IPS-11a (cell line): ENCODE data around the gene TAGLN.
"Not testable (repeated sequence)": the region's sequence is repeated elsewhere in the genome, so short reads cannot be mapped to it uniquely, and the experiment has no call there.

Source experiments
- H3K4me3 ChIP-seq: one replicate; pipeline ENCODE4 v1.5.1; 2013; ENCODE audit warnings: low read depth, low read length, control low read depth

Gene TAGLN

GRCh38 chr11:117180661-117181585, 18.2 kb upstream of the TAGLN start:
- H3K4me3 ChIP-seq: no peak overlapping the region

DNA sequence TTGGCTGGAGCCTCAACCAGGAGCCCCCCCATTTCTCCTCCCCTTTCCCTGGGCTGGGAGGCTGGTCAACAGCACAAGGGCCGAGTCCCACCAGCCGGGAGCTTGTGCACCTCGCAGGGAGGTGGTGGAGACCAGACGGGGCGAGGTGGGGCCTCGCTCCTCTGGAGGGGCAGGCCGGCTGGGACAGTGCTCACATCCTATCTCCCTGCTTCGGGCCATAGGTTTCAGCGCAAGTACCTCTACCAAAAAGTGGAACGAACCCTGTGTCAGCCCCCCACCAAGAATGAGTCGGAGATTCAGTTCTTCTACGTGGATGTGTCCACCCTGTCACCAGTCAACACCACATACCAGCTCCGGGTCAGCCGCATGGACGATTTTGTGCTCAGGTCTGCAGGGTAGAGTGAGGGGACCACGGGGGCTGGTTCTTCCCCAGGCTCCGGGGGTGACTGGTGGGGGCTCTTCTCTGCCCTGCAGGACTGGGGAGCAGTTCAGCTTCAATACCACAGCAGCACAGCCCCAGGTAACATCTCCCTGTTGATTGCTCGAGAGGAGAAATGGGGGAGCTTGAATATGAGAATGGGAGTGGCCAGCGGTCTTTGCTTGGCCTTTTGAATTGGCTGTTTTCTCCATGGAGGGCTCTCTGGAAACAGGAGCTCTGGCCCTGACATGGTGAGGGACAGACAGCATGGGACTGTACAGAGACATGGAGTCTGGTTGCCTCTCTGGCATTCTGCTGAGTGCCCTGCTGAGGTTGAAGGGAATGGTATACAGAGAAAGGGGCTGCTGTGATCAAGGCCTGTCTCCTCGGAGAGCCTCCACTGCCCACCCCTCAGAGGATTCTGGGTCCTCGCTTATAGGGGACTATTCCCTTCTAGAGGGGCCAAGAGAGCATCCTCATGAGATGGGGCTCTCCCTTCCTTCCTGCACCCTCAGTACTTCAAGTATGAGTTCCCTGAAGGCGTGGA, 17.3 kb upstream of the TAGLN start:
- H3K4me3 ChIP-seq: no peak overlapping the region

DNA sequence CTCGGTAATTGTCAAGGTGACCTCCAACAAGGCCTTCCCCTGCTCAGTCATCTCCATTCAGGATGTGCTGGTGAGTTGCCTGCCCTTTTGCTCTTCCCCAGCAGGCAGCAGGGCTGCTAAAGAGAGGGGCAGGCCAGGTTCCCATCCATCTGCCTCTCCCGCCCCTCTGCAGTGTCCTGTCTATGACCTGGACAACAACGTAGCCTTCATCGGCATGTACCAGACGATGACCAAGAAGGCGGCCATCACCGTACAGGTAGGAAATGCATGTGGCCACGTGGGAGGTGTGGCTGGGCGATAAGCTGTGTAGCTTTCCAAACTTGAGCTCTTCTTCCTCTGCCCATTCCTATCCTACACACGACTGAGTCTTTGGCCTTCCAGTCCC, 16.6 kb upstream of the TAGLN start:
- no peak overlapping the region for H3K4me3 ChIP-seq

DNA sequence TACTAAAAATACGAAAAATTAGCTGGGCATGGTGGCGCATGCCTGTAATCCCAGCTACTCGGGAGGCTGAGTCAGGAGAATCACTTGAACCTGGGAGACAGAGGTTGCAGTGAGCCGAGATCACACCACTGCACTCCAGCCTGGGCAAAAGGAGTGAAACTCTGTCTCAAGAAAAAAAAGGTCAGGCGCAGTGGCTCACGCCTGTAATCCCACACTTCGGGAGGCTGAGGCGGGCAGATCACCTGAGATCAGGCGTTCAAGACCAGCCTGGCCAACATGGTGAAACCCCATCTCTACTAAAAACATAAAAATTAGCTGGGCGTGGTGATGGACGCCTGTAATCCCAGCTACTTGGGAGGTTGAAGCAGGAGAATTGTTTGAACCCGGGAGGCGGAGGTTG, 16.0 kb upstream of the TAGLN start:
- H3K4me3 ChIP-seq: not testable (repeated sequence)

DNA sequence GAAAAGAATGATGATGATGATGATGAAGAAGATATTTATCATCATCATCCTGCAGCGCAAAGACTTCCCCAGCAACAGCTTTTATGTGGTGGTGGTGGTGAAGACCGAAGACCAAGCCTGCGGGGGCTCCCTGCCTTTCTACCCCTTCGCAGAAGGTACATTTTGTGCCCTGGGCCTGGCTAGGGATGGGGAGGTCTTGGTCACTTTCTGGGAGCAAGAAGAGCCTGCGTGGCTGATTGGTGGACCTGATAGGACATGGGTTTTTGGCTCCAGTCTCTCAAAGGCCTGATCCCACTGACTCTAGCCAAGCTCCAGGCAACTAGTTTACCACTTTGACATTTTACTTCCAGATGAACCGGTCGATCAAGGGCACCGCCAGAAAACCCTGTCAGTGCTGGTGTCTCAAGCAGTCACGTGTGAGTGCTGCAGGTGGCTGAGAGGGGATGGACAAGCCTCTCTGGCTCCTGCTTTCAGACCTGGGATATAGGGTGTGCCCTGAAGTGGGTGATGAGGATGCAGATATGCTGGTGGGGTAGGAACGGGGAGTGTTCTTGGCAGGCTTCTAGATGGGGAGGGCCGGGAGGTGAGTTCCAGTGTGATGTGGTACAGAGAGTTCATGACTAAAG, 15.3 kb upstream of the TAGLN start:
- H3K4me3 ChIP-seq: no peak overlapping the region

DNA sequence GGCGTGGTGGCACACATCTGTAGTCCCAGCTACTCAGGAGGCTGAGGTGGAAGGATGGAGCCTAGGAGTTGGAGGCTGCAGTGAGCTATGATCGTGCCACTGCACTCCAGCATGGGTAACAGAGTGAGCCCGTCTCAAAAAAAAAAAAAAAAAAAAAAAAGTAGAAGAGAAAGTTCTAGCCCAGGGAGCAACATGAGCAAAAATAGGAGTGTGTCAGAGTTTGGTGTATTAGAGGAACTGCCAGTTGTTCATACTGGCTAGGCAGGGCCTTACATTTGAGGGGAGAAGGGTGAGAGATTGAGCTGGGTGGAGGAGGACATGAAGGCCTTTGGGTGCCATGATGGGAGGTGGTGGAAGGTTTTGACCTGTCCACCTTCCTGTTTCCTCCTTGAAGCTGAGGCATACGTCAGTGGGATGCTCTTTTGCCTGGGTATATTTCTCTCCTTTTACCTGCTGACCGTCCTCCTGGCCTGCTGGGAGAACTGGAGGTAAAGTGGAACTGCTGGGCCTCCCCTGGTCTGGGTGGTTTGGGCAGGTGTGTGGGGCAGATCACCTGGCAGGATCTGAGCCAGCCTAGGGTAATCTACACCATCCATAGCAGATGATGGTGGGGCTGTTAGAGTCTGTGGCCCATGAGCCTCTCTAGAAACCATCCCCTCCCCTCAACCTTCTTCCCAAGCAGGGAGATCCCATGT, 13.3 kb upstream of the TAGLN start:
- H3K4me3 ChIP-seq: no peak overlapping the region

GRCh38 chr11:117186431-117186761, 12.8 kb upstream of the TAGLN start:
- H3K4me3 ChIP-seq: no peak overlapping the region

DNA sequence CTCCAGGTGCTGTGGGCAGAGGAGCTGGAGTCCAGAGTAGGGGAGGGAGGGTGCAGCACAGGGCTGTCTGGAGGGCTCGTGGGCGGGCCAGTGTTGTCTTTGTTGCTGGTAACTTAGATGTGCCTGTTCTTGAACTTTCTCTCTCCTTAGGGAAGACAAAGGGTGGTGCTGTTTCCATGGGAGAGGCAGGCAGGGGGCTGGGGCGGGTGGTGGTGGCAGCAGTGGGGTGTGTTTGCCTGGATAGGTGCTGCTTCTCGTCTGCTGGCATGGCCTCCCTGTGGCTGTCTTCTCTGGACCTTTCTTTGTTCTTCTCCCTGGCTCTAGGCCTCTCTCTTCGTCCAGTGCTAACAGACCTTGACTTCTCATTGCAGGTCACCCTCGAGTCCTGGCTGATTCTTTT, 12.2 kb upstream of the TAGLN start:
- no peak overlapping the region for H3K4me3 ChIP-seq

DNA sequence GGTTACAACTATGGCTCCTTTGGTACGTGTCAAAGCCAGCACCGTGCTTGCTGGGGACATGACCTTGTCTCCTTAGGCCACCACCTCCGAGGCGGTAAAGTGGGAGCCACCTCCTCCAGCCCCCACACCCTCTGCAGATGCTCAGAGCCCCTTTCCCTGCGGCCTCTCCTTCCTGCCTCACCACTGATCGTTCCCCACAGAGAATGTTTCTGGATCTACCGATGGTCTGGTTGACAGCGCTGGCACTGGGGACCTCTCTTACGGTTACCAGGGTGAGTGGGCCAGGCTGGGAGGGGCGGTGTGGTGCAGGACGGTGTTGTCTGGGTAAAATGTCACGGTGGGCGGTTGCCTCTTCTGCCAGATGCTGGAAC, 11.8 kb upstream of the TAGLN start:
- H3K4me3 ChIP-seq: no peak overlapping the region

- H3K4me3 ChIP-seq: no peak overlapping the region
Measured at GRCh38 chr11:117187799-117188481, 11.2 kb upstream of the TAGLN start.

DNA sequence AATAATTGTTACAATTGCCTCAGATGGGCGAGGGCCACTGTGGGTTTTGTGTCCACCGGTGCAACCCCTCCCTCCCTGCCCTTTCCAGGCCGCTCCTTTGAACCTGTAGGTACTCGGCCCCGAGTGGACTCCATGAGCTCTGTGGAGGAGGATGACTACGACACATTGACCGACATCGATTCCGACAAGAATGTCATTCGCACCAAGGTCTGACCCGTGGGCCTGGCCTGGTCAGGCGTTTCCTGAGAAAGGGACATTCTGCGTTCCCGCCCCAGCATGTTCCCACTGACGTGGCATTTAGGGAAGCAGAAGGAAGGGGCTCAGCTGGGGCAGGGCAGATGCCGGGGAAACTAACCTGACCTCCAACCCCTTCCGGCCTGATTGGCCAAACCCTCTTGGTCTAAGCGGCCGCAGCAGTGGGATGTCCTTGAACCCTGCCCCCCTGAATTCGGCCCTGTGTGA, 10.5 kb upstream of the TAGLN start:
- H3K4me3 ChIP-seq: no peak overlapping the region

DNA sequence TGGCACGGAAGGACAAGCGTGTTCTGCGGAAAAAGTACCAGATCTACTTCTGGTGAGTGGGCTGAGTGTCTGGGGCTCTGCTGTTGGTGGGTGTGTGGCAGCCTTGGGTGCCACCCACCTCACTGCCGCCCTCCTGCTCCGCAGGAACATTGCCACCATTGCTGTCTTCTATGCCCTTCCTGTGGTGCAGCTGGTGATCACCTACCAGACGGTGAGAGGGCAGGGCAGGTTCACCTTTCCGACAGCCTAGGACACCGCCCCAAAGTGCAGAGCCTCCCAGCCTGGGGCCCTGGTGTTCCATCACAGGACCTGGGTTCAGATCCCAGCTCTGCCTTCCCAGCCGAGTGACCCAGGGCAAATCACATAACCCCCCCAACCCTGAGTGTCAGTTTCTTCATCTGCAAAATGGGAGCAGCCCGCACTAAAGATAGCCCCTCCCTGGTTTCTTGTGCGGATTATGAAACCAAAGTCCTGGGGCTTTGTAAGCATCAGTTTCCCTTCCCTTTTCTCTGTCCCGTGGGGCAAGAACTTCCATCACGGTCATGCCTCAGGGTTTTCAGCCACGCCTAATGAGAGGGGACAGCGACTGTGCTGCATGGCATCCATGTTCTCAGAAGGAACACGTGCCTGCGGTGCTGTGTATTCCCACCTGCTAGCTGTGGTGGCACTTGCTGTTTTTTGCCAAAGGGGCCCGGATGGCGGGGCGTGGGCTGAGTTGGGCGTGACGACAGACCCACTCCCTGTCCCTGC, 9.8 kb upstream of the TAGLN start:
- H3K4me3 ChIP-seq: no peak overlapping the region

- H3K4me3 ChIP-seq: no peak overlapping the region
Measured at GRCh38 chr11:117189941-117190544, 9.1 kb upstream of the TAGLN start.

DNA sequence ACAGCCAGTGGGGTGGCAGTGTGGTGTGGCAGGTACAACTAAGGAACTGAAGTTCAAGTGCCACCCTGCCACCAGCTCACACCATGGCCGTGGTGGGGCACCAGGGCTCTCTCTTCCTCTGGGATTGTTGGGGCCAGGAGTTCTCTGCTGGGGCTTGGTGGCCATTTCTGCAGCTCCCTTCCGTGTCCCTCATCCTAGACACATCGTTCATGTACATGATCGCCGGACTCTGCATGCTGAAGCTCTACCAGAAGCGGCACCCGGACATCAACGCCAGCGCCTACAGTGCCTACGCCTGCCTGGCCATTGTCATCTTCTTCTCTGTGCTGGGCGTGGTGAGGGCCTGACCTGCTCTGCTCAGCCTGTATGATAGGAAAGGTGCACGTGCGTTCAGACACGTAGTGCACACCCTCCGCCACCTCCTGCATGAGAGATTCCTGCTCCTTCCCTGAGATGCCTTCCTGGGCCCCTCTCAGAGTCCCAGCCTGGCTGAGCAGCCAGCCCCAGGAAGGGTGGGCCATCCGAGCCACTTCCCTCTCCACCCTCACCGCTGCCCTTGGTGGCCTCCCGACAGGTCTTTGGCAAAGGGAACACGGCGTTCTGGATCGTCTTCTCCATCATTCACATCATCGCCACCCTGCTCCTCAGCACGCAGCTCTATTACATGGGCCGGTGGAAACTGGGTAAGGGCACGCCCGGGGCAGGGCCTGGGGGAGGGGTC, 7.3 kb upstream of the TAGLN start:
- no peak overlapping the region for H3K4me3 ChIP-seq

- H3K4me3 ChIP-seq: no peak overlapping the region
Measured at GRCh38 chr11:117192401-117192875, 6.7 kb upstream of the TAGLN start.

GRCh38 chr11:117193130-117194020, 5.8 kb upstream of the TAGLN start:
- H3K4me3 ChIP-seq: no peak overlapping the region

DNA sequence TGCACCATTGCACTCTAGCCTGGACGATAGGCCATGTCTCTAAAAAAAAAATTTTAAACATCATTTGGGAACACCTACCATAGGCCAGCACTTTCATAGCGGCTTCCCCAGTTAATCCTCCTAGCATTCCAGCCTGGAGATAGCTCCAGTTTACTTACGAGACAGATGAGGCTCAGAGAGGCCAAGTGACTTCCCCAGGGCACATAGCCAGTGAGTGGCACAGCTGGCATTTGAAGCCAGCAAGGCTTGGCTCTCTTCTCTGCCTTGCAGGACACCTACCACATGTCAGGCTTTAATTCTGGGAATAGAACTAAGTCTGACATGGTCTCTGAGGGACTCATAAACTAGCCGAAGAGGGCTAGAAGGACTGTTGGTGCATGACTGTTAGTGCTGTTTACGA, 4.9 kb upstream of the TAGLN start:
- no peak overlapping the region for H3K4me3 ChIP-seq
